IPS-NIHi7 (cell line): Measurements from ENCODE around the gene NOL6.
A peak's percentile ranks its signal among the peaks of the same experiment; 100 is the strongest.
"Not testable (repeated sequence)": the region's sequence is repeated elsewhere in the genome, so short reads cannot be mapped to it uniquely, and the experiment has no call there.

ENCODE experiments used
- DNase-seq: peaks from one replicate; pipeline ENCODE4 v3.0.0; 2012; ENCODE audit warnings: mixed read lengths; ENCODE audit errors: extremely low spot score

NOL6 gene

GRCh38 chr9:33435821-33436277 lies 37.9 kb downstream of the NOL6 start:
- DNase-seq, result no peak

- no peak for DNase-seq
Observed at GRCh38 chr9:33434317-33435105, 39.2 kb downstream of the NOL6 start.

- no peak for DNase-seq
Observed at GRCh38 chr9:33433871-33434270, 39.9 kb downstream of the NOL6 start.

GRCh38 chr9:33431420-33431819 lies 42.3 kb downstream of the NOL6 start:
- DNase-seq, result no peak

GRCh38 chr9:33430942-33431341 lies 42.8 kb downstream of the NOL6 start:
- no peak for DNase-seq

- no peak for DNase-seq
Observed at GRCh38 chr9:33429256-33429985, 44.3 kb downstream of the NOL6 start.

- DNase-seq, result no peak
Observed at GRCh38 chr9:33426843-33427293, 46.9 kb downstream of the NOL6 start.

GRCh38 chr9:33425128-33425533 lies 48.6 kb downstream of the NOL6 start:
- DNase-seq, result no peak

GRCh38 chr9:33424492-33424891 lies 49.2 kb downstream of the NOL6 start:
- DNase-seq, result not testable (repeated sequence)

GRCh38 chr9:33424043-33424442 lies 49.7 kb downstream of the NOL6 start:
- not testable (repeated sequence) for DNase-seq

GRCh38 chr9:33419708-33420303 lies 53.9 kb downstream of the NOL6 start:
- DNase-seq, result no peak

- peak; percentile 5 for DNase-seq
Observed at GRCh38 chr9:33418090-33418489, 55.6 kb downstream of the NOL6 start.

GRCh38 chr9:33416996-33417395 lies 56.7 kb downstream of the NOL6 start:
- DNase-seq, result no peak

GRCh38 chr9:33415501-33416038 lies 58.2 kb downstream of the NOL6 start:
- DNase-seq, result peak; percentile 85

GRCh38 chr9:33414889-33415500 lies 58.7 kb downstream of the NOL6 start:
- DNase-seq, result peak; percentile 4

- DNase-seq, result peak; percentile 5
Observed at GRCh38 chr9:33414268-33414667, 59.5 kb downstream of the NOL6 start.
